OCI-LY1 (cell line): ENCODE data around the gene CREG2.
A peak's percentile ranks its signal among the peaks of the same experiment; 100 is the strongest.

Experiments used
- H2AFZ ChIP-seq: fragments of 200-600 bp; sonication (generic), shearing (Covaris generic); 2 replicates; pipeline ENCODE4 v1.6.0; 2014; ENCODE audit warnings: antibody characterized with exemption, mild to moderate bottlenecking, low read length
- H3F3A ChIP-seq: fragments of 200-600 bp; sonication (generic), shearing (Covaris generic); 2 replicates; pipeline ENCODE4 v1.6.0; 2014; ENCODE audit warnings: mild to moderate bottlenecking, antibody characterized with exemption, low read length, moderate library complexity; ENCODE audit not compliant: insufficient read depth
- H3K27ac ChIP-seq: fragments of 200-600 bp; sonication (generic); 2 replicates; pipeline ENCODE4 v1.5.1; 2014; ENCODE audit warnings: low read length, mixed run types, mild to moderate bottlenecking, low read depth; ENCODE audit not compliant: poor library complexity, severe bottlenecking
- H3K27me3 ChIP-seq: fragments of 200-600 bp; sonication (generic); 2 replicates; pipeline ENCODE4 v1.6.0; 2014; ENCODE audit warnings: antibody characterized with exemption, mild to moderate bottlenecking, low read length, moderate library complexity; ENCODE audit not compliant: insufficient read depth
- H3K36me3 ChIP-seq: fragments of 200-600 bp; sonication (generic); 2 replicates; pipeline ENCODE4 v1.6.1; 2014; ENCODE audit warnings: mild to moderate bottlenecking, antibody characterized with exemption, low read length, moderate library complexity, mixed read lengths; ENCODE audit not compliant: insufficient read depth
- H3K4me1 ChIP-seq: fragments of 200-600 bp; sonication (generic); 2 replicates; pipeline ENCODE4 v1.5.1; 2014; ENCODE audit warnings: mild to moderate bottlenecking, low read length, moderate library complexity; ENCODE audit not compliant: insufficient read depth, severe bottlenecking
- H3K4me2 ChIP-seq: fragments of 200-600 bp; sonication (generic), shearing (Covaris generic); 2 replicates; pipeline ENCODE4 v1.6.1; 2014; ENCODE audit warnings: low read length
- H3K4me3 ChIP-seq: fragments of 200-600 bp; sonication (generic); 2 replicates; pipeline ENCODE4 v1.5.1; 2014; ENCODE audit warnings: low read length, low read depth, mild to moderate bottlenecking, mixed read lengths; ENCODE audit not compliant: poor library complexity, severe bottlenecking
- H3K79me2 ChIP-seq: fragments of 200-600 bp; shearing (Covaris generic); 2 replicates; pipeline ENCODE4 v1.6.1; 2016; ENCODE audit warnings: mixed run types, low read length, mixed read lengths; ENCODE audit not compliant: insufficient read depth
- H3K9ac ChIP-seq: fragments of 200-600 bp; sonication (generic), shearing (Covaris generic); 2 replicates; pipeline ENCODE4 v1.6.1; 2014; ENCODE audit warnings: mild to moderate bottlenecking, low read length, mixed read lengths
- H3K9me2 ChIP-seq: fragments of 200-600 bp; sonication (generic), shearing (Covaris generic); 2 replicates; pipeline ENCODE4 v1.6.1; 2014; ENCODE audit warnings: low read depth, mild to moderate bottlenecking, low read length, mixed read lengths
- H3K9me3 ChIP-seq: fragments of 200-600 bp; shearing (Covaris generic); 2 replicates; pipeline ENCODE4 v1.6.1; 2014; ENCODE audit warnings: low read length, mixed read lengths
- H4K20me1 ChIP-seq: fragments of 200-600 bp; sonication (generic), shearing (Covaris generic); 2 replicates; pipeline ENCODE4 v1.6.0; 2016; ENCODE audit warnings: mild to moderate bottlenecking, low read length; ENCODE audit not compliant: insufficient read depth
- CTCF ChIP-seq: fragments of 200-600 bp; sonication (generic), shearing (Covaris generic); IDR thresholded peaks from 2 replicates; pipeline ENCODE4 v1.5.1; 2017; ENCODE audit warnings: mild to moderate bottlenecking, antibody characterized with exemption, low read length, moderate library complexity, mixed read lengths
- EZH2 ChIP-seq: fragments of 200-600 bp; sonication (generic), shearing (Covaris generic); IDR thresholded peaks from 2 replicates; pipeline ENCODE4 v1.8.0; 2017; ENCODE audit warnings: borderline replicate concordance, mixed run types, mild to moderate bottlenecking, antibody characterized with exemption, low read length, moderate library complexity, mixed read lengths

CREG2 gene

GRCh38 chr2:101311696-101312017, 75.6 kb downstream of the CREG2 start:
- Histone ChIP-seq H2AFZ (no peak overlapping the region), H3K9me3 (no peaks in the 10 kb centered on the region), H3K27me3 (no peaks in the 10 kb centered on the region; the same call in 1 of the 2 replicates), H3K27ac (no peak overlapping the region), H4K20me1 (no peaks in the 10 kb centered on the region), H3K79me2 (no peaks in the 10 kb centered on the region), H3K4me3 (no peak overlapping the region), H3K4me1 (peaks cover 37% of the 10 kb centered on the region), H3K9ac (no peak overlapping the region), H3K36me3 (no peaks in the 10 kb centered on the region), H3K9me2 (no peaks in the 10 kb centered on the region), H3F3A (no peaks in the 10 kb centered on the region), H3K4me2 (0 out of 2 replicates have a peak overlapping the region, but pooled peaks have one; percentile 19)
- no peak for TF ChIP-seq CTCF
- TF ChIP-seq EZH2, result no peak

GRCh38 chr2:101310834-101311695, 76.2 kb downstream of the CREG2 start:
- H3K27me3 ChIP-seq, result no peaks in the 10 kb centered on the region; the same call in 1 of the 2 replicates
- no peak overlapping the region for H3K4me3 ChIP-seq
- 0 out of 2 replicates have a peak overlapping the region, but pooled peaks have one; percentile 19 for H3K4me2 ChIP-seq
- H3K9ac ChIP-seq, result no peak overlapping the region
- H3K9me3 ChIP-seq, result no peaks in the 10 kb centered on the region
- no peak overlapping the region for H2AFZ ChIP-seq
- H3K27ac ChIP-seq, result no peak overlapping the region
- no peaks in the 10 kb centered on the region for H3K36me3 ChIP-seq
- no peaks in the 10 kb centered on the region for H4K20me1 ChIP-seq
- H3F3A ChIP-seq, result no peaks in the 10 kb centered on the region
- H3K4me1 ChIP-seq, result peaks cover 43% of the 10 kb centered on the region
- no peak for TF ChIP-seq CTCF
- TF ChIP-seq EZH2, result no peak
- no peaks in the 10 kb centered on the region for H3K9me2 ChIP-seq
- no peaks in the 10 kb centered on the region for H3K79me2 ChIP-seq

GRCh38 chr2:101310090-101310833, 77.0 kb downstream of the CREG2 start:
- H3K9me2 ChIP-seq, result no peaks in the 10 kb centered on the region
- no peak for TF ChIP-seq CTCF
- no peak for TF ChIP-seq EZH2
- H3K27ac ChIP-seq, result no peak overlapping the region
- no peak overlapping the region for H2AFZ ChIP-seq
- H3K36me3 ChIP-seq, result no peaks in the 10 kb centered on the region
- H3K4me3 ChIP-seq, result no peak overlapping the region
- no peaks in the 10 kb centered on the region for H3F3A ChIP-seq
- H3K79me2 ChIP-seq, result no peaks in the 10 kb centered on the region
- H3K4me2 ChIP-seq, result no peak overlapping the region
- H3K27me3 ChIP-seq, result no peaks in the 10 kb centered on the region; the same call in 1 of the 2 replicates
- no peaks in the 10 kb centered on the region for H3K9me3 ChIP-seq
- peaks cover 51% of the 10 kb centered on the region for H3K4me1 ChIP-seq
- no peaks in the 10 kb centered on the region for H4K20me1 ChIP-seq
- H3K9ac ChIP-seq, result no peak overlapping the region
